ENCODE data around the gene C1orf50.

Gene C1orf50

GRCh38 chr1:42761567-42761966, 5.5 kb upstream of the C1orf50 start:
- DNase-seq, result no peak

- no peak for DNase-seq
These were observed 4.8 kb upstream of the C1orf50 start for GRCh38 chr1:42762269-42762668.

GRCh38 chr1:42765269-42765668, 1.8 kb upstream of the C1orf50 start:
- no peak for DNase-seq

GRCh38 chr1:42765832-42766740, 963 bp upstream of the C1orf50 start:
- peak; percentile 47 to 50 for DNase-seq

- DNase-seq, result no peak
These were observed 506 bp downstream of the C1orf50 start for GRCh38 chr1:42767510-42768000.

DNA sequence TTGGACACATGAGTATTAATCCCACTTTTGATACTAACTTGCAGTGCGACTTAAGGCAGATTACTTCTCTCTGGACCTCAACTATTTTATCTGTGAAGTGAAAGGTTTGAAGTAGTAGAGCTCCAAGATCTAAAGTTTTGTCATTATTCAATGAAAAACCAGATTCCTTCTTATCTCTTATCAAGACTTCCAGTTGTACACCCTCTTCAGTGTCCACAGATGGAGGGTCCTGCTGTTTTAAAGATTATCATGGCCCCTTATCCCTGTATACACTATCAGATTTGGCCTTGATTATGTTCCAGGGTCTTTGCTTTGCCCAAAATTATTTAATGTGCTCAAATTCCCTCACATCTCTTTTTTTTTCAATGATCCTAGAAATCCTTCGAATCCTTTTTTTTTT, 1.1 kb downstream of the C1orf50 start:
- no peak for DNase-seq

DNA sequence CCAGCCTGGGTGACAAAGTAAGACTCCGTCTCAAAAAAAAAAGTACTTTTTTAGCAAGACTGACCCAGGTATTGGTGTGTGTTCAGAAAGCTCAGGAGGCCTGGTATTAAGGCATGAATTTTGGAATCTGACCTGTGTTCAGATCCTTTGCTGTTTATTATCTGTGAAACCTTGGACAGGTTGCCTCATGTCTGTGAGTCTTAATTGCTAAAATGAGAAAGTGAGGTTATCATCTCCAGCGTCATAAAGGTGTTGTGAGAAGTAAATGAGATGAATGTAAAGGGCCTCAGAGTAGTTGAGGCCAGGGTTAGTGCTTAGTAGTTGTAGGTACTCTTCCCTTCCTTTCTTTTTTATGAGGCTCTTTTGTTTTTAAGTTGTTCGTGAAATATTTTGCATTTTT, 2.8 kb downstream of the C1orf50 start:
- no peak for DNase-seq

DNA sequence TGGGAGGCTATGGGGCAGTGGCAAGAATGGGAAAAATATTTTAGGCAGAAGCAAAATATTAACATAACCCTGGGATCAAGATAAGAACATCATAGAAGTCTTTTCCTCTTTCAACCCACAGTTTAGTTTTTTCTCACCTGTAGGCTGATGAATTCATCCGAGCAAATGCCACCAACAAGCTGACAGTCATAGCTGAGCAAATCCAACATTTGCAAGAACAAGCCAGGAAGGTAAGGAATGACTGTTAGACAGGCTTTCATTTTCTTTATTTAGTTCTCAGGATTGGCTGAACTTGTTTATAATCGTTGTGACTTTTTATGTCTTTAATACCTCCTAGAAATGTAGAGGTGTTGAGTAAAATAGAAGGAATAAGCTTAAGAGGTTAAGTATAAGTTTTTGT, 6.4 kb downstream of the C1orf50 start:
- DNase-seq, result no peak

DNA sequence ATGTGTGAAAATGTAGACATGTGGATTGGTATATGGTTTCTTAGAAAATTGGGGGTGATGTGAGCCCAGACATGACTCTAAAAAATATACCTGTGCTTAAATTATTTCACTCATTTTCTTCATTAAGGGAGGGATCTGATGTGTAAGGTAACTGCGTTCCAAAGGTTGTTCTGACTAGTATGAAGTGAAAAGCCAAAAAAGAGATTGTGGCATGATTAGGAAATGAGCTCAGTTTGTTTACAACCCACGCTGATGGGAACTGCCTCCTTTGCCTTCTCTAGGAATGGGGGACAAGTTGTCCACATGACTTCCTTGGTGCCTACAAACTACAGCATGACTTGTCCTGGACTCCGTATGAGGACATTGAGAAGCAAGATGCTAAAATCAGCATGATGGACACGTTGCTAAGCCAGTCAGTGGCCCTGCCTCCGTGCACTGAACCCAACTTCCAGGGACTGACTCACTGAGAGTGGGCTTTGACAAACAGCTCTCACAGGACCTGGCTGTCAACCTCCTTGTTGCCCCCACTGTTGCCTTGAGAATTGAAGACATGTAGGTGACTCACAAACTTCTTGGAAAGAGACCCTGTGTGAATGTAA, 8.0 kb downstream of the C1orf50 start:
- DNase-seq, result no peak

GRCh38 chr1:42776502-42776901, 9.5 kb downstream of the C1orf50 start:
- DNase-seq, result no peak

DNA sequence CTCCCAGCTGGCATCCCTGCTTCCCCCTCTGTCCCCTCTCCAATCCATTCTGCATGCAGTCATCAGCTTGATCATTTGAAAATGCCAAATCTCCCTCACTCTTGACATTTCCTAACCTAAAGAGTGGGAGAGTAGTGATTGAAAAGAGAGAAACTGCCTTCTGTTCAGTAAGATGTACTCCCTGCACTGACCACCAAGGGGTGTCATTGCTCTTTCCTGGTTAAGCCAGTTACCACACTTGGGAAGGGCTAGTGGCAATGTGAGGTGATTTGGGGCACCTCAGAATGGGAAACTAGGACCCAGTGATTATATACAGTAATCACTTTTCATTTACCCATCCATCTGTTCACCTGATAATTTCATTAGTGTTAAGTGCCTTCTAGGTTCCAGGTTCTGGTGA, 10.8 kb downstream of the C1orf50 start:
- DNase-seq, result no peak

DNA sequence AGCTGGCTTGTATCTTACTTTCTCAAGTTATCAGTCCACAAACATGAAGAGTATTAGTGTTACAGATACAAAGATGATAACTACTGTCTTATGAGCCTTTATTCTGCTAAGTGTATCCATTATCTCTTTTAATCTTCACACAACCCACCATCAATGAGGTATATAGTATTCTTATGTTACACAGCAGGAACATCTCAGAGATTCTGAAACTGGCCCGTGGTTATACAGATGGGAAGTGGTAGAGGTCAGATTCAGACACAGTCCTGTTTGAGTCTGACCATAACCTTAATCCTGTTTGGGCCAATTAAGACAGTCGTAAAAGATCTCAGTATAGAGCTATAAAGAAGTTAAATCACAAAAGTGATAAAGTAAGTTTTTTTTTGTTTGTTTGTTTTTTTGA, 12.7 kb downstream of the C1orf50 start:
- DNase-seq, result no peak

DNA sequence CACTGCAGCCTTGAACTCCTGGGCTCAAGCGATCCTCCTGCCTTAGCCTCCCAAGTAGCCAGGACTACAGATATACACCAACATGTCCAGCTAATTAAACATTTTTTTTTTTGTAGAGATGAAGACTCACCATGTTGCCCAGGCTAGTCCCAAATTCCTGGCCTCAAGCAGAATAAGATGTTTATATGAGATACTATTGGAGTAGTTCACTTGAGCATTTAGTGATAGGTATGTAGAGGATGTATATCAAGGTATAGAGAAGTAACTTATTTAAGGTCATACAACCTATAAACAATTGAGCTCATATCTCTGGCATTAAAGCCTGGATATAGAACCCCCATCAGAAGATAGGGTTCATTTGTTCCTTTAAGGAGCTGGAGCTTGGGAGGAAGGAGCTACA, 13.1 kb downstream of the C1orf50 start:
- no peak for DNase-seq

GRCh38 chr1:42783092-42783491, 16.0 kb downstream of the C1orf50 start:
- DNase-seq, result no peak

- DNase-seq, result no peak
These were observed 17.5 kb downstream of the C1orf50 start for GRCh38 chr1:42784547-42784945.

DNA sequence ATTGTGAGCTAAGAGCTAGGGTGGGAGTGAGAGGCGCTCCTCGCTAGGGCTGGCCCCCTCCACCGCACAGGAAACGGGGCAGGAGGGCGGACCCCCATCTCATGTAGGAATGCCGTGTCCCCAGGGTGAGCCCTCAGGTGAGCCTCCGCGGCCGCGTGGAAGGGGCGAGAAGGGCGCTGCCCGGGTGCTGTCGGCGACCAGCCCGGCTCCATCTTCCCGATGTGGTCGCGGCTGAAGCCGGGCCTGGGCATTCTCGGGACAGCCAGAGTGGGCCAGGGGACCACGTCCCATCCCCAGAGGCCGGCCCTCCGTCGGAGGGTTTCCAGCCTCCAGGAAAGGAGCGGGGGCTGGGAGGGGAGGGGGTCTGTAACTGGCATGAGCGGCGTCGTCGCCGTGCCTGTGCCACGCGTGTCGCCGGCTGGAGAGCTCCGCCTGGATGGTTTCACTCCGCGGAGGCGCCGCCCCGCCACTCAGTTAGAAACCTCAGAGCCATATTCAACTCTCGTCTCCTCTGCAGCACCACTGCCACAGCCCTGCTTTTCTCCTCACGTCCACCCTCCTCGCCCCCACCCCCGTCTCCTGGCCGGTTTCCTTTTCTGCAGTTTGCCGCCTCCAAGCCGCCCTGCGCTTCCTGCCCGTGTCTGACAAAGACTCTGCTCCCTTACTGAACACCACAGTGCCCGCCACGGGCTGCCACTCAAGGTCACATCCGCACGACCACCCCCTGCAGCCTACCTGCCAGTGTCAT, 18.1 kb downstream of the C1orf50 start, which contains the start of gene TMEM269:
Gene TMEM269 (plus strand): TSS at position 46 of the 748 bp plus-strand sequence. CDS start 4,903 bp downstream, outside the sequence.
- DNase-seq, result peak; percentile 40 to 43

- no peak for DNase-seq
These were observed 19.0 kb downstream of the C1orf50 start for GRCh38 chr1:42786097-42786496.

GRCh38 chr1:42788021-42788420, 21.0 kb downstream of the C1orf50 start:
- no peak for DNase-seq

GRCh38 chr1:42793824-42794223, 26.8 kb downstream of the C1orf50 start:
- DNase-seq, result no peak

- no peak for DNase-seq
These were observed 30.4 kb downstream of the C1orf50 start for GRCh38 chr1:42797414-42797813.

DNA sequence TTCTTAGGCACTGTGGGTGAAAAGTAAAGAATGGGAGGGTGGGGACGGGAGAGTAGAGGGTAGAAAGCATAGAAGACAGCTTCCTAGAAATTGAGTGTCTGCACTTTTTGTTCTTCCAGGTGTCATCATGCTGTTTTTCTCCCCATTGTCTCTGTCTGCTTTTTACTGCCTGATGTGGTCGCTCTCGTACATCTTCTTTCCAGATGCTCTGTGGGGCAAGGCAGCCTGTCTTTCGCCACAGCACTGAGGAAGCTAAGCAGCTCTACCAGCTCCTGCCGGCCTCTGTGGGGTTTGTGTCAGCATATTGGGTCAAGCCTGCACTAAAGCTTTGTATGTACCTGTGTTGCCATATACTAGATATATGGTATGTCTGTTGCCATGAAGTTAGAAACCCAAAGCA, 30.9 kb downstream of the C1orf50 start:
- no peak for DNase-seq

DNA sequence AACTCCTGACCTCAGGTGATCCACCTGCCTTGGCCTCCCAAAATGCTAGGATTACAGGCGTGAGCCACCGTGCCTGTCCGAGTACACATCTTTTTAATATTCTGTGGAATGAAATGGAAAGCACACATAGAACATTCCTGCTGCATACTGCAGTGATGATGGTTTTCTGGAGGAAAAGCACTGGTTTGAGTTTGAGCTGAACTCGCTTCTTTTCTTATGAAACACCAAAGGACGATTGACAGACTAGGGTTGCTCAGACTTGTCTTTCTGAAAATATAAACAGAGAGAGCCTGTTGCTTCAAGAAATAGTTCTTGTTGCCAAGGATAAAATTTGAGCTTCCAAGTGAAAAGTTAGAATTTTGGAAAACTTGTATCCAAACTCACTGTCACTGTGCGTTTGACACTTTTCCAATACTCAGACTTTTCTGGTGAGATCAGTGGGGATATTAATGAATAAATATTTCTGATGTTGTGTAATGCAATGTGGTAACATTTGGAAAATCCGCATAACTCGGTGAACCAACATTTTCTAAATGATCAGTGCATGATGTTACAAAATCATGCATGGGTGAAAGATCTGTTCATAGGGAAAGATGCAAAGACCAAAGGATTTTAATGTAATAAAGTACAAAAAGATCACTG, 34.9 kb downstream of the C1orf50 start:
- DNase-seq, result no peak

GRCh38 chr1:42806171-42806570, 39.1 kb downstream of the C1orf50 start:
- DNase-seq, result no peak
